Measurements from ENCODE around the gene MGAT3.

GRCh38 chr22:39527481-39527961, 70.7 kb downstream of the MGAT3 start:
- TF ChIP-seq CTCF (IDR thresholded peaks at IDR 0.05) (no peak), EZH2 (IDR thresholded peaks at IDR 0.05; ENCODE audit: borderline replicate concordance, insufficient read depth, low read depth, low read length, poor library complexity, severe bottlenecking) (no peak)
